Measurements from ENCODE around the gene FARS2. TPM values are rescaled to one million over a fixed set of nuclear protein-coding genes. Genes with fewer than 3 reads are reported as not detected.

The FARS2 gene
- polyA plus RNA-seq, 1 of the 3 experiments (the other 2 are of a cell fraction), result 12.5 TPM

- Histone ChIP-seq H2AFZ (ENCODE audit: low read depth) (no peak overlapping the region), H3K9me3 (peaks cover 5% of the 10 kb centered on the region; the same call in 1 of the 2 replicates), H3F3A (replicated peaks; ENCODE audit: insufficient read depth) (no peaks in the 10 kb centered on the region), H3K36me3 (replicated peaks in 1 of 2; ENCODE audit: control insufficient read depth in 1 of 2, insufficient read depth in 2 of 2, low read length in 1 of 2) (no peaks in the 10 kb centered on the region), H3K9ac (no peak overlapping the region), H4K20me1 (ENCODE audit: insufficient read depth) (no peaks in the 10 kb centered on the region), H3K9me2 (no peaks in the 10 kb centered on the region), H3K4me3 (ENCODE audit: low read depth in 2 of 2, low read length in 1 of 2) (no peak overlapping the region), H3K79me2 (ENCODE audit: insufficient read depth) (no peaks in the 10 kb centered on the region), H3K4me1 (ENCODE audit: control insufficient read depth in 1 of 2, insufficient read depth in 2 of 2, low read depth in 1 of 2, low read length in 1 of 2) (peaks cover 12 to 34% of the 10 kb centered on the region in 2 experiments; a peak in 3 of 4 replicates), H3K27me3 (ENCODE audit: insufficient read depth) (no peaks in the 10 kb centered on the region), H3K27ac (ENCODE audit: low read depth in 2 of 2, low read length in 1 of 2) (peak overlapping the region in 1 of 2 experiments; percentile 39; a peak in 2 of 4 replicates), H3K4me2 (no peak overlapping the region)
- WGBS (ENCODE audit: low lambda C conversion rate), result 100% methylated on average over 4 of the region's 4 CpGs
- TF ChIP-seq CTCF (IDR thresholded peaks at IDR 0.05) (no peak), TCF12 (IDR thresholded peaks at IDR 0.05) (no peak), MAX (IDR thresholded peaks at IDR 0.05; ENCODE audit: low read depth) (no peak), EP300 (IDR thresholded peaks at IDR 0.05; ENCODE audit: borderline replicate concordance in 1 of 2, low read depth in 1 of 2, low read length in 1 of 2) (no peak), FOSL2 (IDR thresholded peaks at IDR 0.05; ENCODE audit: borderline replicate concordance, low read depth) (no peak)
- ChIA-PET POLR2A (no interaction called here), CTCF (no interaction called here)
- DNase-seq, result no peak
These were observed 491.9 kb downstream of the FARS2 start for GRCh38 chr6:5753209-5753608.

- CTCF ChIA-PET, result no interaction called here
- H3K9me2 ChIP-seq, result no peaks in the 10 kb centered on the region
- no peaks in the 10 kb centered on the region for H4K20me1 ChIP-seq (ENCODE audit: insufficient read depth)
- POLR2A ChIA-PET, result no interaction called here
- no peaks in the 10 kb centered on the region for H3K27me3 ChIP-seq (ENCODE audit: insufficient read depth)
- H3K36me3 ChIP-seq (replicated peaks in 1 of 2; ENCODE audit: control insufficient read depth in 1 of 2, insufficient read depth in 2 of 2, low read length in 1 of 2), result no peaks in the 10 kb centered on the region
- no peak overlapping the region for H3K27ac ChIP-seq (ENCODE audit: low read depth in 2 of 2, low read length in 1 of 2)
- peaks cover 12 to 17% of the 10 kb centered on the region in 2 experiments; a peak in 3 of 4 replicates for H3K4me1 ChIP-seq (ENCODE audit: control insufficient read depth in 1 of 2, insufficient read depth in 2 of 2, low read depth in 1 of 2, low read length in 1 of 2)
- H3K9me3 ChIP-seq, result peaks cover 5% of the 10 kb centered on the region; the same call in 1 of the 2 replicates
- no peak overlapping the region for H2AFZ ChIP-seq (ENCODE audit: low read depth)
- WGBS (ENCODE audit: low lambda C conversion rate), result 93% methylated on average over 2 of the region's 2 CpGs
- DNase-seq, result no peak
- no peaks in the 10 kb centered on the region for H3K79me2 ChIP-seq (ENCODE audit: insufficient read depth)
- H3K4me3 ChIP-seq (ENCODE audit: low read depth in 2 of 2, low read length in 1 of 2), result no peak overlapping the region
- no peak for TF ChIP-seq POLR2AphosphoS5 (IDR thresholded peaks at IDR 0.05; ENCODE audit: low read depth, low read length)
- no peak for TF ChIP-seq GATA2 (CRISPR knock-in tag; IDR thresholded peaks at IDR 0.05)
- H3F3A ChIP-seq (replicated peaks; ENCODE audit: insufficient read depth), result no peaks in the 10 kb centered on the region
- no peak overlapping the region for H3K4me2 ChIP-seq
- H3K9ac ChIP-seq, result no peak overlapping the region
These were observed 493.6 kb downstream of the FARS2 start for GRCh38 chr6:5754904-5755303.

- no peaks in the 10 kb centered on the region for H3F3A ChIP-seq (replicated peaks; ENCODE audit: insufficient read depth)
- no peak for DNase-seq
- TF ChIP-seq TEAD4 (IDR thresholded peaks at IDR 0.05; ENCODE audit: borderline replicate concordance, insufficient read depth) (no peak), POLR2AphosphoS5 (IDR thresholded peaks at IDR 0.05; ENCODE audit: low read depth, low read length) (no peak), MXI1 (IDR thresholded peaks at IDR 0.05; ENCODE audit: low read depth, low read length) (no peak)
- H4K20me1 ChIP-seq (ENCODE audit: insufficient read depth), result no peaks in the 10 kb centered on the region
- H3K4me1 ChIP-seq (ENCODE audit: control insufficient read depth in 1 of 2, insufficient read depth in 2 of 2, low read depth in 1 of 2, low read length in 1 of 2), result no peaks in the 10 kb centered on the region
- H3K27ac ChIP-seq (ENCODE audit: low read depth in 2 of 2, low read length in 1 of 2), result no peak overlapping the region
- no peak overlapping the region for H2AFZ ChIP-seq (ENCODE audit: low read depth)
- WGBS (ENCODE audit: low lambda C conversion rate), result 75% methylated on average over 5 of the region's 5 CpGs
- ChIA-PET CTCF (interaction anchor here (0.7 kb wide), 1 partner anchor 135 kb away, joined by 3 read pairs; no protein-coding TSS in a partner anchor), POLR2A (no interaction called here)
- no peaks in the 10 kb centered on the region for H3K79me2 ChIP-seq (ENCODE audit: insufficient read depth)
- no peak overlapping the region for H3K9ac ChIP-seq
- H3K36me3 ChIP-seq (replicated peaks in 1 of 2; ENCODE audit: control insufficient read depth in 1 of 2, insufficient read depth in 2 of 2, low read length in 1 of 2), result no peaks in the 10 kb centered on the region
- H3K4me2 ChIP-seq, result no peak overlapping the region
- no peak overlapping the region for H3K4me3 ChIP-seq (ENCODE audit: low read depth in 2 of 2, low read length in 1 of 2)
- H3K9me2 ChIP-seq, result no peaks in the 10 kb centered on the region
- H3K9me3 ChIP-seq, result peaks cover 3% of the 10 kb centered on the region; the same call in 1 of the 2 replicates
- no peaks in the 10 kb centered on the region for H3K27me3 ChIP-seq (ENCODE audit: insufficient read depth)
These were observed 498.3 kb downstream of the FARS2 start for GRCh38 chr6:5759571-5759970.
